ENCODE results near the gene EVI5. TPM values are rescaled to one million over a fixed set of nuclear protein-coding genes. Genes with fewer than 3 reads are reported as not detected.
"Not testable (repeated sequence)": the region's sequence is repeated elsewhere in the genome, so short reads cannot be mapped to it uniquely, and the experiment has no call there.

The EVI5 gene
- total and polyA plus RNA-seq, 2 donors: 8.2 to 104 TPM

DNA sequence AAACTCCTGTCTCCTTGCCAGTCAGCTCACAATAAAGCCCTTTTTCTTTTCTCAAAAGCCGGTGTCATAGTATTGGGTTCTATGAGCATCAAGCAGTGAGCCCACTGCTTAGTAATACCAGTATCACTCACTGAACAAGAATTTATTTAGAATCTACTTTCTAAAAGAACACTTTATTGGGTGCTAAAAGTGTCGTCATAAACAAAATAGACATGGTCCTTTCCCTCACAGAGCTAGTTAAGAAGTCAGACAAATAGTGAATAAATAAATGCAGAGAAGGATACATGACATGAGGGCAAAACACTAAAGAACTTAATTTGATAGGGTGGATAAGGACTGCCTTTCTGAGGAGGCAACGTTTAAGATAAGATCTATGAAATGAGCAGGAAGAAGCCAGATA, 32.2 kb downstream of the EVI5 start:
- H3K27ac ChIP-seq (ENCODE audit: low read depth): no peak overlapping the region
- H3K36me3 ChIP-seq (ENCODE audit: insufficient read depth): no peaks in the 10 kb centered on the region
- H3K4me3 ChIP-seq (ENCODE audit: low read depth, low read length): no peak overlapping the region
- no peaks in the 10 kb centered on the region for H3K4me1 ChIP-seq (ENCODE audit: insufficient read depth)
- 46% methylated on average over 3 of the region's 3 CpGs for WGBS
- DNase-seq (ENCODE audit: extremely low spot score): no peak

DNA sequence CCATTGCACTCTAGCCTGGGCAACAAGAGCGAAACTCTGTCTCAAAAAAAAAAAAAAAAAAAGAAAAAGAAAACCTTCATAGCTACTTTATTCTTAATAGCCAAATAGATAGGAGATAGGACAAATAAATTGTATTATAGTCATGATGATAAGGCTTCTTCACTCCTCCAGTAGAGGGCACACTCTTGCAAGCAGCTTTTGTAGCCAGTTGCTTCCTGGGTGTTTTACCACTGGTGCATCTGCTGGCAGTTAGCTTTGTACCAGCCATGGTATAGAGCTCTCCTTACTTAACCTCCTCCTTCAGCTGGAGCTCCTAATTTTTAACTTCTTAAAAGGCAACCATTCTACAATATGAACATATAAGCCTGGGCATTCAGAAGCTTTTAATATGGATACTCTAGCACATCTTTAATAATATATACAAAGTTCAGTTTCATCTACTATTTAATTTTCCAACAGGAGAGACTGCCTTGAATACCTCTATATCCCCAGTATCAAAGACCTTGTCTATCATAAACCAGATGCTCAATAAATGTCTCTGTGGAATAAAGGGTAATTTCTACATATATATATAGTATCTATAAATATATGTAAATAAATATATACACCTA, 35.8 kb downstream of the EVI5 start:
- Histone ChIP-seq H3K27ac (ENCODE audit: low read depth) (no peak overlapping the region), H3K4me3 (ENCODE audit: low read depth, low read length) (no peak overlapping the region), H3K4me1 (ENCODE audit: insufficient read depth) (no peaks in the 10 kb centered on the region), H3K36me3 (ENCODE audit: insufficient read depth) (no peaks in the 10 kb centered on the region)
- WGBS: no CpG with 5 or more reads among the region's 1 CpG
- DNase-seq (ENCODE audit: extremely low spot score): no peak

DNA sequence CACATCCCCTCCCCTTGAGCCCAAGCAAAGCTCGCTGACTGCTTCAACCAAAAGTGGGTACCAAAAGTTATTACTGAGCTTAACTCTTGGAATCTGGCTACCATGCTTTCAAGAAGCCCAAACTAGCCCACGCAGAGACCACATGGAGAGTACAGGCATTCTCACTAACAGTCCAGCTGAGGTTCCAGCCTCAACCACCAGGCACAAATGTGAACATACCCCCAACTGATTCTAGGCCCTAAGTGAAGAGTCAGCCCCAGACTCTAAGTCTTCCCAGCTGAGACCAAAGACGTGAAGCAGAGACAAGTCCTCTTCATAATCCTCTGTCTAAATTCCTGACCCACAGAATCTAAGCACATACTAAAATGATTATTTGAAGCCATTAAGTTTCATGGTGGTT, 36.8 kb downstream of the EVI5 start:
- DNase-seq (ENCODE audit: extremely low spot score): no peak
- H3K4me3 ChIP-seq (ENCODE audit: low read depth, low read length): no peak overlapping the region
- WGBS: 82% methylated on average over 3 of the region's 3 CpGs
- no peaks in the 10 kb centered on the region for H3K36me3 ChIP-seq (ENCODE audit: insufficient read depth)
- no peak overlapping the region for H3K27ac ChIP-seq (ENCODE audit: low read depth)
- H3K4me1 ChIP-seq (ENCODE audit: insufficient read depth): no peaks in the 10 kb centered on the region

DNA sequence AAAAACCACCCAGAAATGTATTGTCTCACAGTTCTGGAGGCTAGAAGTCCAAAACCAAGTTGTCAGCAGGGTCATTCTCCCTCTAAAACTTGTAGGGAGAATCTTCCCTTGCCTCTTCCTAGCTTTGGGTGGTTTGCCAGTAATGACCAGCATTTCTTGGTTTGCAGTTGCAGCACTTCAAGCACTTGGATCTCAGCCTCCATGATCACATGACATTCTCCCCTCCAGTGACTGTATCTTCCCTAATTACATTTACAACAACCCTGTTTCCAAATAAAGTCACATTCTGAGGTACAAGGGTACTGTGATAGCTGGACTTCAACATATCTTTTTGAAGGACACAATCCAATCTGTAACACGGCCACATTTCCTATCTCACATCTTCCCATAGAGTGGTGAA, 37.2 kb downstream of the EVI5 start:
- no peak overlapping the region for H3K27ac ChIP-seq (ENCODE audit: low read depth)
- no peaks in the 10 kb centered on the region for H3K36me3 ChIP-seq (ENCODE audit: insufficient read depth)
- H3K4me3 ChIP-seq (ENCODE audit: low read depth, low read length): no peak overlapping the region
- no peaks in the 10 kb centered on the region for H3K4me1 ChIP-seq (ENCODE audit: insufficient read depth)
- no peak for DNase-seq (ENCODE audit: extremely low spot score)
- WGBS: 86% methylated on average over 1 of the region's 1 CpG

DNA sequence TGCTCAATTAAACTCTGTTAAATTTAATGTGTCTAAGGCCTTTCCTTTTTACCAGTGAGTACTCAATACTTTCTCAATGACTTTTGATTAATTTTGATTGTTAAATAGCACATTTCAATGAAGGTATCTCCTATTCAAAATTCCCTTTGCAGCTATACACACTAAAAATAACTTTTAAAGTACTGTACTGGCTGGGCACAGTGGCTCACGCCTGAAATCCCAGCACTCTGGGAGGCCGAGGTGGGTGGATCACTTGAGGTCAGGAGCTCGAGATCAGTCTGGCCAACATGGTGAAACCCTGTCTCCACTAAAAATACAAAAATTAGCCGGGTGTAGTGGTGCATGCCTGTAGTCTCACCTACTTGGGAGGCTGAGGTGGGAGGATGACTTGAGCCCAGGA, 38.7 kb downstream of the EVI5 start:
- 94% methylated on average over 4 of the region's 4 CpGs for WGBS
- not testable (repeated sequence) for H3K4me3 ChIP-seq (ENCODE audit: low read depth, low read length); H3K27ac ChIP-seq (ENCODE audit: low read depth); DNase-seq (ENCODE audit: extremely low spot score); H3K4me1 ChIP-seq (ENCODE audit: insufficient read depth); H3K36me3 ChIP-seq (ENCODE audit: insufficient read depth)

DNA sequence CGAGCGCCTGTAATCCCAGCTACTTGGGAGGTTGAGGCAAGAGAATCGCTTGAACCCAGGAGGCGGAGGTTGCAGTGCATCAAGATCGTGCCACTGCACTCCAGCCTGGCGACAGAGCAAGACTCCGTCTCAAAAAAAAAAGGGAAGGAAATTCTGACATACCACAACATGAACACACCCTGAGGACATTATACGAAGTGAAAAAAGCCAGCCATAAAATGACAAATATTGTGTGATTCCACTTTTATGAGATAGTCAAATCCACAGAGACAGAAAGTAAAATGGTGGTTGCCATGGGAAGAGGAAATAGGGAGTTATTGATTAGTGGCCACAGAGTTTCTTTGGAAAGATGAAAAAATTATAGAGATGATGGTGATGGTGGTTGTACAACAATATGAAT, 41.7 kb downstream of the EVI5 start:
- Histone ChIP-seq H3K4me1 (ENCODE audit: insufficient read depth) (no peaks in the 10 kb centered on the region), H3K27ac (ENCODE audit: low read depth) (no peak overlapping the region)
- 91% methylated on average over 8 of the region's 8 CpGs for WGBS

DNA sequence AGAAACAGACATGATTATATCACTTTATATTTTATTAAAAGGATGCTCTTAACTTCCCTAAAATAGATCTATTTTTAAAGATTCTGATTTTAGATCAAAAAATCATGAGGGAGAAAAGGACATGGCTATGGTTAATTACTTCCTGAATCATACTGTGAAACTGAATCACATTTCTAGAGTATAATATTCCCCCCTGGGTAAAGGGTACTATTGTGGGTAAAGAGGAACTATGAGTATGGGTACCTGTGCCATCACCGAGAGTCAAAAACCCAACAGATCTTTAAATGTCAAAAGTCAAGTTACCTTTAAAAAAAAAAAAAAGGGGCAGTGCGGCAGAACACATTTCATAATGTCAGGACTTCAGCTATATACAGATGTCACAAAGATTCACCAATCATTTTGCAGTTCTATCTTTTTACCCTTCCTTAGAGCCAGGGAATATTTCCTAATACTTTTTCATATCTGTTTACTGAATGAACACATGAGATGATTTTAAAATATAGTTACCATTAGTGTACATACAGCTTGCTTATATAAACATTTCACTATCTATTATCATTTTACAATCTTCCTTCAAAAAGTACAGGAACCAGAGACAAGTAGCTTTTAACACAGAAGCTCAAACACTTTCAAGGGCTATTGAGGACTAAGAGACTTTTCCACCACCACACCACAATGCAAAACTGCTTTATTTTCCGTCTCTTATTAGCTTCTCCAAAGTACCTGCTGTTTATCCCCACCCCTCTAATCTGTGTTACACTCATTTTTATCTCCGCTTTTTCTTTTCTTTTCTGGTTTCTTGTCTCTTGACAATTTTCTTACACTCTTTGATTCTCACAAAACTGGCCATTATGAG, 45.0 kb downstream of the EVI5 start:
- no peaks in the 10 kb centered on the region for H3K36me3 ChIP-seq (ENCODE audit: insufficient read depth)
- no peak for DNase-seq (ENCODE audit: extremely low spot score)

More for the DNA sequence above, 41.7 kb downstream of the EVI5 start:
- DNase-seq (ENCODE audit: extremely low spot score): no peak
- H3K36me3 ChIP-seq (ENCODE audit: insufficient read depth): no peaks in the 10 kb centered on the region
- no peak overlapping the region for H3K4me3 ChIP-seq (ENCODE audit: low read depth, low read length)

DNA sequence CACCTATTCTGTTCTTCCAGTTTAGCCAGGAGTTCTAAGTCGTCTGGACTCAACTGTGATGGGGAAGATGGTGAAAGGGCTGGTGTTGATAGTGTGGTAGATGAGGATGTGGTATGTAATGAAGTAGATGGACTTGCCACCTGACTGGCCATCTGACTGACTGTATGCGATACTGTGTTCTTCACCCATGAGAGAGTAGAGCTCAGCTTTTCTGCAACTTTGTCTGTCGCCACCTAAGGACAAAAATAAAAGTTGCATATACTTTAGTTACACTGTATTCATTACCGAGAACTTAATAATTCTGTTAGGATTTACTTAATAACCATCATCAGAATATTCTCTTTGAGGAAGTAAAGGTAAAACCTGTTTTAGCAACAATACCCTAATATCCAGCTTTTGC, 48.5 kb downstream of the EVI5 start:
- Histone ChIP-seq H3K36me3 (ENCODE audit: insufficient read depth) (no peaks in the 10 kb centered on the region), H3K4me1 (ENCODE audit: insufficient read depth) (no peaks in the 10 kb centered on the region), H3K27ac (ENCODE audit: low read depth) (no peak overlapping the region), H3K4me3 (ENCODE audit: low read depth, low read length) (no peak overlapping the region)
- no peak for DNase-seq (ENCODE audit: extremely low spot score)
- 81% methylated on average over 4 of the region's 4 CpGs for WGBS

More for the DNA sequence above, 45.0 kb downstream of the EVI5 start:
- no peak overlapping the region for H3K27ac ChIP-seq (ENCODE audit: low read depth)
- H3K4me1 ChIP-seq (ENCODE audit: insufficient read depth): no peaks in the 10 kb centered on the region
- no peak overlapping the region for H3K4me3 ChIP-seq (ENCODE audit: low read depth, low read length)
- 82% methylated on average over 4 of the region's 4 CpGs for WGBS

DNA sequence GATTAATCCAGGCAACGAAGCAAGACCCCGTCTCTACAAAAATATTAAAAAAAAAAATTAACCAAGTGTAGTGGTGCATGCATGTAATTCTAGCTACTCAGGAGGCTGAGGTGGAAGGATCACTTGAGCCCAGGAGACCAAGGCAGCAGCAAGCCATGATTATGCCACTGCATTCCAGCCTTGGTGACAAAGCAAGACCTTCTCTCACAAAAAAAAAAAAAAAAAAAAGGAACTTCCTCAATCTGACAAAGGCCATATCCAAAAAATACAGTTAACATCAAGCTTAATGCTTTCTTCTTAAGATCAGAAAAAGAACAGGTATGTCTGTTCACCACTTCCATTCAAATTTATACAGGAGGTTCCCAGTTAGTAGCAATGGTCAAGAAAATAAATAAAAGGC, 54.4 kb downstream of the EVI5 start:
- no peak for DNase-seq (ENCODE audit: extremely low spot score)

DNA sequence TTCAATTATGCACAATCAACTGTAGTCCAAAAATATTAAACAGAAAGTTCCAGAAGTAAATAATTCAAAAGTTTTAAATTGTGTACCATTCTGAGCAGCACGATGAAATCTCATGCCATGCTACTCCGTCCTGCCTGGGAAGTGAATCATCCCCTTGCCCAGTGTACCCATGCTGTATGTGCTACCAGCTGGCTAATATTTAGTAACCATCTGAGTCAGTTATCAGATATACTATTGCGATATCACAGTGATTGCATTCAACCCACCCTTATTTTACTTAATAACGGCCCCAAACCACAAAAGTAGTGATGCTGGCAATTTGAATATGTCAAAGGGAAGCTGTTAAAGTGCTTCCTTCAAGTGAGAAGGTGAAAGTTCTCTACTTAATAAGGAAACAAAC, 56.2 kb downstream of the EVI5 start:
- Histone ChIP-seq H3K4me3 (ENCODE audit: low read depth, low read length) (no peak overlapping the region), H3K36me3 (ENCODE audit: insufficient read depth) (no peaks in the 10 kb centered on the region), H3K27ac (ENCODE audit: low read depth) (no peak overlapping the region), H3K4me1 (ENCODE audit: insufficient read depth) (no peaks in the 10 kb centered on the region)
- DNase-seq (ENCODE audit: extremely low spot score): no peak
- 89% methylated on average over 4 of the region's 4 CpGs for WGBS

More for the DNA sequence above, 54.4 kb downstream of the EVI5 start:
- Histone ChIP-seq H3K4me3 (ENCODE audit: low read depth, low read length) (no peak overlapping the region), H3K27ac (ENCODE audit: low read depth) (no peak overlapping the region), H3K4me1 (ENCODE audit: insufficient read depth) (no peaks in the 10 kb centered on the region), H3K36me3 (ENCODE audit: insufficient read depth) (no peaks in the 10 kb centered on the region)
- WGBS: 96% methylated on average over 2 of the region's 2 CpGs

DNA sequence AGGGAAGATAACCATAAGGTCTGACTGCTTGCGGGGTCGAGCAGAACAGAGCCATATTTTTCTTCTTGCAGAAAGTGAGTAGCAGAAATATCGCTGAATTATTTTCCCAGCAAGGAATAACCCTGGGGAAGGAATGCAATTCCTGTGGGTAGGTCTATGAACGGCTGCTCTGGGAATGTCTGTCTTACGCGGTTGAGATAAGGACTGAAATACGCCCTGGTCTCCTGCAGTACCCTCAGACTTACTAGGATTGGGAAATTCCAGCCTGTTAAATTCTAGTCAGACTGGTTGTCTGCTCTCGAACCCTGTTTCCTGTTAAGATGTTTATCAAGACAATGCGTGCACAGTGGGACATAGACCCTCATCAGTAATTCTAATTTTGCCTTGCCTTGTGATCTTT, 61.2 kb downstream of the EVI5 start:
- H3K4me1 ChIP-seq (ENCODE audit: insufficient read depth); DNase-seq (ENCODE audit: extremely low spot score); H3K27ac ChIP-seq (ENCODE audit: low read depth); H3K4me3 ChIP-seq (ENCODE audit: low read depth, low read length); H3K36me3 ChIP-seq (ENCODE audit: insufficient read depth): not testable (repeated sequence)
- 85% methylated on average over 9 of the region's 9 CpGs for WGBS

DNA sequence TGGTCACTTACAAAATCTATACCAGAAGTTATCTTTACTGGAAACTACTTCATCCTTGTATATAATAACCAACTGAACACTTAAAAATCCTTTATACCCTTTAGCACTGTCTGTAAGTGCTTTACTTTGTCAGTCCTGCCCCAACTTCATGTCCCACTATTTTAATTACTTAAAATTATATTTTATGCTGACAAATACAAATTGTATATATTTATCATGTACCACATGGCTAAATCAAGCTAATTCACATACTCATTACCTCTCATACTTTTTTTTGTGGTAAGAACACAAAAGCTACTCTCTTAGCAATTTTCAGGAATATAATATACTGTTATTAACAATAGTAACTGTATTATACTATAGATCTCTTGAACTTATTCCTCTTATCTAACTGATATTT, 63.0 kb downstream of the EVI5 start:
- no peak overlapping the region for H3K4me3 ChIP-seq (ENCODE audit: low read depth, low read length)
- no peak for DNase-seq (ENCODE audit: extremely low spot score)
- no peaks in the 10 kb centered on the region for H3K36me3 ChIP-seq (ENCODE audit: insufficient read depth)
- no peak overlapping the region for H3K27ac ChIP-seq (ENCODE audit: low read depth)
- no peaks in the 10 kb centered on the region for H3K4me1 ChIP-seq (ENCODE audit: insufficient read depth)

DNA sequence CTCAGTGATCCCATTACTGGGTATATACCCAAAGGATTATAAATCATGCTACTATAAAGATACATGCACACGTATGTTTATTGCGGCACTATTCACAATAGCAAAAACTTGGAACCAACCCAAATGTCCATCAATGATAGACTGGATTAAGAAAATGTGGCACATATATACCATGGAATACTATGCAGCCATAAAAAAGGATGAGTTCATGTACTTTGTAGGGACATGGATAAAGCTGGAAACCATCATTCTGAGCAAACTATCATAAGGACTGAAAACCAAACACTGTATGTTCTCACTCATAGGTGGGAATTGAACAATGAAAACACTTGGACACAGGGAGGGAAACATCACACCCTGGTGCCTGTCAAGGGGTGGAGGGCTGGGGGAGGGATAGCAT, 63.8 kb downstream of the EVI5 start:
- WGBS: 92% methylated on average over 2 of the region's 2 CpGs
- not testable (repeated sequence) for H3K27ac ChIP-seq (ENCODE audit: low read depth); DNase-seq (ENCODE audit: extremely low spot score); H3K4me3 ChIP-seq (ENCODE audit: low read depth, low read length); H3K36me3 ChIP-seq (ENCODE audit: insufficient read depth); H3K4me1 ChIP-seq (ENCODE audit: insufficient read depth)

DNA sequence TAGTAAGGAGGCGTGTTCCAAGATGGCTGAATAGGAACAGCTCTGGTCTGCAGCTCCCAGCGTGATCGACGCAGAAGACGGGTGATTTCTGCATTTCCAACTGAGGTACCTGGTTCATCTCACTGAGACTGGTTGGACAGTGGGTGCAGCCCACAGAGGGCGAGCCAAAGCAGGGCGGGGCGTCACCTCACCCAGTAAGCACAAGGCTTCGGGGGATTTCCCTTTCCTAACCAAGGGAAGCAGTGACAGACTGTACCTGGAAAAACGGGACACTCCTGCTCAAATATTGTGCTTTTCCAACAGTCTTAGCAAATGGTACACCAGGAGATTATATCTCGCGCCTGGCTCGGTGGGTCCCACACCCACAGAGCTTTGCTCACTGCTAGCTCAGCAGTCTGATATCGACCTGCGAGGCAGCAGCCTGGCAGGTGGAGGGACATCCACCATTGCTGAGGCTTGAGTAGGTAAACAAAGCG, 69.4 kb downstream of the EVI5 start:
- H3K4me1 ChIP-seq (ENCODE audit: insufficient read depth); H3K4me3 ChIP-seq (ENCODE audit: low read depth, low read length); H3K27ac ChIP-seq (ENCODE audit: low read depth); DNase-seq (ENCODE audit: extremely low spot score); H3K36me3 ChIP-seq (ENCODE audit: insufficient read depth): not testable (repeated sequence)
- WGBS: 97% methylated on average over 16 of the region's 16 CpGs
